Mesothelial cell of epicardium (in vitro differentiated cells): ENCODE data around the gene MCRIP2. TPM values are rescaled to one million over a fixed set of nuclear protein-coding genes. Genes with fewer than 3 reads are reported as not detected.

Experiments
- DNase-seq, 2 experiments: peaks; one replicate each; pipeline ENCODE4 v3.0.0; 2021; ENCODE audit warnings: low spot score in 2 of 2; ENCODE audit not compliant: unreplicated experiment in 2 of 2
- H3K27ac Mint-ChIP-seq: 2 replicates; pipeline ENCODE4 v1.8.0; 2021; ENCODE audit warnings: mixed read lengths
- H3K27me3 Mint-ChIP-seq: 2 replicates; pipeline ENCODE4 v1.8.0; 2021; ENCODE audit warnings: low read depth, mixed read lengths
- H3K36me3 Mint-ChIP-seq: 2 replicates; pipeline ENCODE4 v1.8.0; 2021; ENCODE audit warnings: mixed read lengths
- H3K4me1 Mint-ChIP-seq: 2 replicates; pipeline ENCODE4 v1.8.0; 2021; ENCODE audit warnings: mixed read lengths
- H3K4me3 Mint-ChIP-seq: 2 replicates; pipeline ENCODE4 v1.8.0; 2021; ENCODE audit warnings: mild to moderate bottlenecking, moderate library complexity, mixed read lengths
- H3K9me3 Mint-ChIP-seq: 2 replicates; pipeline ENCODE4 v1.8.0; 2021; ENCODE audit warnings: mixed read lengths
- total RNA-seq: library from RNA; stranded (reverse); gene quantifications from 3 replicates; pipeline ENCODE4 v1.2.1, GENCODE V29; 2021
- TF ChIP-seq, protein P1 (sequence below): fragments of 200-600 bp; sonication (generic); IDR thresholded peaks from one replicate; pipeline ENCODE4 v1.5.0; 2021; ENCODE audit warnings: antibody characterized with exemption; ENCODE audit not compliant: unreplicated experiment

MCRIP2 gene
- total RNA-seq, 1 donor from 2014 or later = 20.5 TPM

GRCh38 chr16:603933-604332 lies 37.7 kb upstream of the MCRIP2 start:
- no peak overlapping the region for H3K27ac Mint-ChIP-seq
- DNase-seq = no peak
- peaks cover 18% of the 10 kb centered on the region for H3K36me3 Mint-ChIP-seq
- no peaks in the 10 kb centered on the region for H3K27me3 Mint-ChIP-seq
- no peaks in the 10 kb centered on the region for H3K4me1 Mint-ChIP-seq
- H3K4me3 Mint-ChIP-seq = no peak overlapping the region
- H3K9me3 Mint-ChIP-seq = peaks cover 4% of the 10 kb centered on the region
- TF ChIP-seq, protein P1, sequence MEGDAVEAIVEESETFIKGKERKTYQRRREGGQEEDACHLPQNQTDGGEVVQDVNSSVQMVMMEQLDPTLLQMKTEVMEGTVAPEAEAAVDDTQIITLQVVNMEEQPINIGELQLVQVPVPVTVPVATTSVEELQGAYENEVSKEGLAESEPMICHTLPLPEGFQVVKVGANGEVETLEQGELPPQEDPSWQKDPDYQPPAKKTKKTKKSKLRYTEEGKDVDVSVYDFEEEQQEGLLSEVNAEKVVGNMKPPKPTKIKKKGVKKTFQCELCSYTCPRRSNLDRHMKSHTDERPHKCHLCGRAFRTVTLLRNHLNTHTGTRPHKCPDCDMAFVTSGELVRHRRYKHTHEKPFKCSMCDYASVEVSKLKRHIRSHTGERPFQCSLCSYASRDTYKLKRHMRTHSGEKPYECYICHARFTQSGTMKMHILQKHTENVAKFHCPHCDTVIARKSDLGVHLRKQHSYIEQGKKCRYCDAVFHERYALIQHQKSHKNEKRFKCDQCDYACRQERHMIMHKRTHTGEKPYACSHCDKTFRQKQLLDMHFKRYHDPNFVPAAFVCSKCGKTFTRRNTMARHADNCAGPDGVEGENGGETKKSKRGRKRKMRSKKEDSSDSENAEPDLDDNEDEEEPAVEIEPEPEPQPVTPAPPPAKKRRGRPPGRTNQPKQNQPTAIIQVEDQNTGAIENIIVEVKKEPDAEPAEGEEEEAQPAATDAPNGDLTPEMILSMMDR = no peak

- Mint-ChIP-seq H3K27me3 (no peaks in the 10 kb centered on the region), H3K27ac (no peak overlapping the region), H3K4me3 (no peak overlapping the region), H3K9me3 (peaks cover 4% of the 10 kb centered on the region), H3K36me3 (peaks cover 15% of the 10 kb centered on the region), H3K4me1 (peaks cover 2% of the 10 kb centered on the region)
- TF ChIP-seq, protein P1 = no peak
- no peak for DNase-seq
Observed at GRCh38 chr16:606656-607307, 34.8 kb upstream of the MCRIP2 start.

- no peak for DNase-seq
- Mint-ChIP-seq H3K27ac (no peak overlapping the region), H3K4me3 (no peak overlapping the region), H3K9me3 (peaks cover 4% of the 10 kb centered on the region), H3K36me3 (peaks cover 13% of the 10 kb centered on the region), H3K27me3 (no peaks in the 10 kb centered on the region), H3K4me1 (peaks cover 2% of the 10 kb centered on the region)
- TF ChIP-seq, protein P1 = no peak
Observed at GRCh38 chr16:608019-608418, 33.6 kb upstream of the MCRIP2 start.

DNA sequence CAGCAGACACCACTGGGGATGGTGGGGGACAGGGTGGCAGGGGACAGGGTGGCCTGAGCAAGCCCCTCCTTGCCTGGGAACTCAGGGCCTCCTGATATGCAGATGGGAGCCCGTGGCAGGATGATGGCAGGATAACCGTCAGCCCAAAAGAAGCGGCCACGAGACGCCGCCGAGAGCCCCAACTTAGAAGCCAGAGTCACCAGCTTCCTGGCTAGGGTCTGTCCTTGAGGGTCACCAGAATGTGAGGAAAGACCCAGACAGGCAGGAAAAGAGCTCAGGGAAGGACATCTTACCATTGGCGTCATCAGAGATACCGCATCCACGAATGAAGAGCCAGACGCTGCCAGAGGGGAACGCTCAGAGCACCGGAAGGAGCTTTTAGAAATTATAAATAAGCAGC lies 32.3 kb upstream of the MCRIP2 start:
- H3K27me3 Mint-ChIP-seq = no peaks in the 10 kb centered on the region
- H3K4me1 Mint-ChIP-seq = peaks cover 2% of the 10 kb centered on the region
- no peak for DNase-seq
- H3K4me3 Mint-ChIP-seq = no peak overlapping the region
- H3K9me3 Mint-ChIP-seq = peaks cover 3% of the 10 kb centered on the region
- TF ChIP-seq, protein P1 = no peak
- peaks cover 13% of the 10 kb centered on the region for H3K36me3 Mint-ChIP-seq
- no peak overlapping the region for H3K27ac Mint-ChIP-seq

- TF ChIP-seq, protein P1 = no peak
- H3K27ac Mint-ChIP-seq = no peak overlapping the region
- no peaks in the 10 kb centered on the region for H3K9me3 Mint-ChIP-seq
- H3K4me1 Mint-ChIP-seq = peaks cover 2% of the 10 kb centered on the region
- DNase-seq = no peak
- H3K4me3 Mint-ChIP-seq = no peak overlapping the region
- no peaks in the 10 kb centered on the region for H3K27me3 Mint-ChIP-seq
- peaks cover 15% of the 10 kb centered on the region for H3K36me3 Mint-ChIP-seq
Observed at GRCh38 chr16:609984-610383, 31.6 kb upstream of the MCRIP2 start.
